ENCODE measurements around the gene PPIG.
"Not testable (repeated sequence)": the region's sequence is repeated elsewhere in the genome, so short reads cannot be mapped to it uniquely, and the experiment has no call there.

The PPIG gene

GRCh38 chr2:169584005-169584877 lies at the start of gene PPIG:
Gene PPIG, plus strand, starts transcription at chr2:169584351. Its CDS starts 19,691 bp downstream, at chr2:169604042.
- DNase-seq, result peak; percentile 82

GRCh38 chr2:169539460-169539859 lies 44.7 kb upstream of the PPIG start:
- DNase-seq, result not testable (repeated sequence)

- DNase-seq, result no peak
Observed at GRCh38 chr2:169540146-169540545, 44.0 kb upstream of the PPIG start.

- DNase-seq, result no peak
Observed at GRCh38 chr2:169542433-169542832, 41.7 kb upstream of the PPIG start.

- no peak for DNase-seq
Observed at GRCh38 chr2:169546756-169547155, 37.4 kb upstream of the PPIG start.

- DNase-seq, result no peak
Observed at GRCh38 chr2:169561364-169561763, 22.8 kb upstream of the PPIG start.

GRCh38 chr2:169562084-169562483 lies 22.1 kb upstream of the PPIG start:
- not testable (repeated sequence) for DNase-seq

- DNase-seq, result no peak
Observed at GRCh38 chr2:169562519-169562918, 21.6 kb upstream of the PPIG start.

GRCh38 chr2:169565686-169566085 lies 18.5 kb upstream of the PPIG start:
- DNase-seq, result no peak

- DNase-seq, result no peak
Observed at GRCh38 chr2:169569948-169570347, 14.2 kb upstream of the PPIG start.

GRCh38 chr2:169570752-169571151 lies 13.4 kb upstream of the PPIG start:
- DNase-seq, result not testable (repeated sequence)

- no peak for DNase-seq
Observed at GRCh38 chr2:169571571-169571970, 12.6 kb upstream of the PPIG start.

- no peak for DNase-seq
Observed at GRCh38 chr2:169572189-169572588, 12.0 kb upstream of the PPIG start.

- no peak for DNase-seq
Observed at GRCh38 chr2:169572821-169573159, 11.4 kb upstream of the PPIG start.

- peak; percentile 82 for DNase-seq
Observed at GRCh38 chr2:169573160-169573973, 10.8 kb upstream of the PPIG start, which contains the start of gene FASTKD1. Gene FASTKD1, minus strand, starts transcription at chr2:169573865. Its CDS starts 1,836 bp downstream, at chr2:169572029.

- DNase-seq, result no peak
Observed at GRCh38 chr2:169573974-169574299, 10.2 kb upstream of the PPIG start.

GRCh38 chr2:169574539-169574938 lies 9.6 kb upstream of the PPIG start:
- not testable (repeated sequence) for DNase-seq

- DNase-seq, result not testable (repeated sequence)
Observed at GRCh38 chr2:169575264-169575663, 8.9 kb upstream of the PPIG start.

GRCh38 chr2:169579044-169579443 lies 5.1 kb upstream of the PPIG start:
- DNase-seq, result no peak

- DNase-seq, result not testable (repeated sequence)
Observed at GRCh38 chr2:169582552-169583266, 1.4 kb upstream of the PPIG start.

GRCh38 chr2:169583518-169583917 lies 633 bp upstream of the PPIG start:
- DNase-seq, result no peak

- DNase-seq, result no peak
Observed at GRCh38 chr2:169585673-169586072, 1.5 kb downstream of the PPIG start.

- DNase-seq, result no peak
Observed at GRCh38 chr2:169590804-169591203, 6.7 kb downstream of the PPIG start.
